Stimulated activated naive CD8-positive, alpha-beta T cell treated with anti-CD3 and anti-CD28 coated beads, Interleukin-15, Interleukin-2, amounts not matched to agents 100 ng/mL and 50 ng/mL, for 24 hours (primary cell): ENCODE measurements around the gene TCFL5.

Source experiments
- H3K27ac Mint-ChIP-seq: one replicate; pipeline ENCODE4 v1.8.0; 2021; ENCODE audit warnings: mild to moderate bottlenecking, mixed read lengths
- H3K27me3 Mint-ChIP-seq: one replicate; pipeline ENCODE4 v1.8.0; 2021; ENCODE audit warnings: mixed read lengths
- H3K36me3 Mint-ChIP-seq: one replicate; pipeline ENCODE4 v1.8.0; 2021; ENCODE audit warnings: low read depth, mixed read lengths
- H3K4me1 Mint-ChIP-seq: one replicate; pipeline ENCODE4 v1.8.0; 2021; ENCODE audit warnings: low read depth, mixed read lengths
- H3K4me3 Mint-ChIP-seq: one replicate; pipeline ENCODE4 v1.8.0; 2021; ENCODE audit warnings: mild to moderate bottlenecking, mixed read lengths
- H3K9me3 Mint-ChIP-seq: one replicate; pipeline ENCODE4 v1.8.0; 2021; ENCODE audit warnings: mixed read lengths

The TCFL5 gene

GRCh38 chr20:62792940-62793756 lies 68.5 kb downstream of the TCFL5 start:
- no peaks in the 10 kb centered on the region for H3K27me3 Mint-ChIP-seq
- H3K4me1 Mint-ChIP-seq, result peaks cover 32% of the 10 kb centered on the region
- H3K36me3 Mint-ChIP-seq, result peaks cover 4% of the 10 kb centered on the region
- no peaks in the 10 kb centered on the region for H3K9me3 Mint-ChIP-seq
- peak overlapping the region; percentile 67 for H3K4me3 Mint-ChIP-seq
- H3K27ac Mint-ChIP-seq, result peak overlapping the region; percentile 61

- Mint-ChIP-seq H3K9me3 (no peaks in the 10 kb centered on the region), H3K4me1 (peaks cover 31% of the 10 kb centered on the region), H3K4me3 (no peak overlapping the region), H3K36me3 (no peaks in the 10 kb centered on the region), H3K27ac (no peak overlapping the region), H3K27me3 (no peaks in the 10 kb centered on the region)
Measured at GRCh38 chr20:62792182-62792939, 69.3 kb downstream of the TCFL5 start.

DNA sequence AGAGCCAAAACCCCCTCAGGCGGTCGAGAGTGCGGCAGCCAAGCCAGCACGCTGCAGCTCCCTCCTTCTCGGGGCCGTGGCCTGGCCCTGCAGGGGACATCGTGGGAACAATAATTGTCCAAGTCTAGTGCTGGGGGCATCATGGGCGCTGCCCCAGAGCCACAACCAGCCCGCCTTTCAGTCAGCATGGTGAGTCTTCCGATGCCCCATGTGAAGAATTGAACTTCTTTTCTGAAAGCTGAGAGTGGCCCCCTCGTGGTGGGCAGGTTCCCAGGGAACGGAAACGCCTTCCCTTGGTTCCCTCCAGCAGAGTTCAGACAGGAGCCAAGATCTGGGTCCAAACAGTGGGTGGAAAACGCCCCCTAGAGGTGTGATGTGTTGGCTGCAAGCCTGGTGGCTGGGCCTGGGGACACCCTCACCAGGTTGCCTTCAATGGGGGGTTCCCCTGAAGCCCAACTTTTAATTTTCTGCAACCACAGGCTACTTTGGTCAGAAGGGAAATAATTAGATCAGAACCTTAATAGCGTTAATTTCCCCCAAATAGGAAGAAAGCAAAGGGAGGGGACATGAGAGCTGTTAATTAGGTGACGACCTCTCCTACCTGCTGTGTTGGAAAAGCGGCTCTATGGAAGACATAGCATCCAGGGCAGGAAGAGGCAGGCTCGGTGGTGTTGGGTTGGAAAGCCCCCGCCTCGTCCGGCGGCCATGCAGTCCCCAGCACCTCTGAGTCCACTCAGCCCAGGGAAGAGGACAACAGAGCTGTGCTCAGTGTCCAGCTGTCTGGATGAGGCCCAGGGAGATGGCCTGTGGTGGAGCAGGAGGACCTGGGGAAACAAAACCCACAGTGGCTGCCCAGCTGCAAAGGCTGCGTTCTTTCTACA lies 70.1 kb downstream of the TCFL5 start:
- no peaks in the 10 kb centered on the region for H3K9me3 Mint-ChIP-seq
- no peaks in the 10 kb centered on the region for H3K27me3 Mint-ChIP-seq
- no peak overlapping the region for H3K4me3 Mint-ChIP-seq
- H3K36me3 Mint-ChIP-seq, result no peaks in the 10 kb centered on the region
- no peak overlapping the region for H3K27ac Mint-ChIP-seq
- H3K4me1 Mint-ChIP-seq, result peaks cover 35% of the 10 kb centered on the region
